Vagina (tissue), 2 donors: ENCODE data around the gene LMAN2L.

Experiments
- POLR2A ChIP-seq, 2 donors: fragments of 450-650 bp; IDR thresholded peaks; one replicate each; pipeline ENCODE4 v1.6.1; 2017; ENCODE audit warnings: antibody characterized with exemption in 2 of 2, mild to moderate bottlenecking in 2 of 2, moderate library complexity in 2 of 2
- POLR2AphosphoS5 ChIP-seq, 2 donors: sonication (generic); formaldehyde crosslinking; IDR thresholded peaks; one replicate each; pipeline ENCODE4 v1.9.0; 2017; ENCODE audit warnings: antibody characterized with exemption in 2 of 2, mild to moderate bottlenecking in 2 of 2, low read depth in 1 of 2; ENCODE audit not compliant: insufficient read depth in 1 of 2
- TF ChIP-seq, protein P1 (sequence below), 3 experiments: fragments of 450-650 bp in 2 of 3; fragments of 200-600 bp in 1 of 3; sonication (generic) in 1 of 3; IDR thresholded peaks; one replicate each; pipeline ENCODE4 v1.5.1; 2017 to 2019; ENCODE audit warnings: antibody characterized with exemption in 3 of 3, mild to moderate bottlenecking in 2 of 3, moderate library complexity in 2 of 3

DNA sequence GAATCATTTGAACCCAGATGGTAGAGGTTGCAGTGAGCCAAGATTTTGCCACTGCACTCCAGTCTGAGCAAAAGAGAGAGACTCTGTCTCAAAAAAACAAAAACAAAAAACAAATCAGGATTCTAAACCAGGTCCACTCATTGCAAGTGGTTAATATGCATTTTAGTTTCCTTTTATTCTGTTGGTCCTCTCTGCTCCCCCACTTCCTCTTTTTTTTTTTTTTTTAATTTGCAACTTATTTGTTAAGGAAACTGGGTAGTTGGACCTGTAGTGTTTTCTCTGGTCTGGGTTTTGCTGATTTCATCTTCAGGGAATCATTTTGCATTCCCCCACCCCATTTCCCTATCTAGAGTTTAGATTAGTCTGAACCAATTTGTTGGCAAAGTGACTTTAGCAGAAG lies 83.3 kb downstream of the LMAN2L start:
- TF ChIP-seq, protein P1, sequence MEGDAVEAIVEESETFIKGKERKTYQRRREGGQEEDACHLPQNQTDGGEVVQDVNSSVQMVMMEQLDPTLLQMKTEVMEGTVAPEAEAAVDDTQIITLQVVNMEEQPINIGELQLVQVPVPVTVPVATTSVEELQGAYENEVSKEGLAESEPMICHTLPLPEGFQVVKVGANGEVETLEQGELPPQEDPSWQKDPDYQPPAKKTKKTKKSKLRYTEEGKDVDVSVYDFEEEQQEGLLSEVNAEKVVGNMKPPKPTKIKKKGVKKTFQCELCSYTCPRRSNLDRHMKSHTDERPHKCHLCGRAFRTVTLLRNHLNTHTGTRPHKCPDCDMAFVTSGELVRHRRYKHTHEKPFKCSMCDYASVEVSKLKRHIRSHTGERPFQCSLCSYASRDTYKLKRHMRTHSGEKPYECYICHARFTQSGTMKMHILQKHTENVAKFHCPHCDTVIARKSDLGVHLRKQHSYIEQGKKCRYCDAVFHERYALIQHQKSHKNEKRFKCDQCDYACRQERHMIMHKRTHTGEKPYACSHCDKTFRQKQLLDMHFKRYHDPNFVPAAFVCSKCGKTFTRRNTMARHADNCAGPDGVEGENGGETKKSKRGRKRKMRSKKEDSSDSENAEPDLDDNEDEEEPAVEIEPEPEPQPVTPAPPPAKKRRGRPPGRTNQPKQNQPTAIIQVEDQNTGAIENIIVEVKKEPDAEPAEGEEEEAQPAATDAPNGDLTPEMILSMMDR (IDR thresholded peaks at IDR 0.05), result no peak
- TF ChIP-seq POLR2A (IDR thresholded peaks at IDR 0.05), result no peak
- TF ChIP-seq POLR2AphosphoS5 (IDR thresholded peaks at IDR 0.05; ENCODE audit: insufficient read depth in 1 of 2, low read depth in 1 of 2), result no peak
